Esophagus muscularis mucosa (tissue), 4 donors: ENCODE measurements around the gene HINT3. TPM values are rescaled to one million over a fixed set of nuclear protein-coding genes. Genes with fewer than 3 reads are reported as not detected.

Experiments
- DNase-seq: peaks from one replicate; pipeline ENCODE4 v3.0.0-alpha.2; 2017; ENCODE audit errors: extremely low spot score
- H3K27ac ChIP-seq, 4 donors: fragments of 200-600 bp; sonication (generic); replicated peaks in 1 of 4; 1 replicate in 3 of 4; 2 replicates in 1 of 4; pipeline ENCODE4 v1.5.1; 2016 to 2019; ENCODE audit warnings: mild to moderate bottlenecking in 1 of 4
- H3K27me3 ChIP-seq, 4 donors: fragments of 200-600 bp; sonication (generic); one replicate each; pipeline versions ENCODE4 v1.5.1 to v1.6.0; 2016 to 2019
- H3K36me3 ChIP-seq, 4 donors: fragments of 200-600 bp; sonication (generic); one replicate each; pipeline ENCODE4 v1.5.1; 2016 to 2019
- H3K4me1 ChIP-seq, 4 donors: fragments of 200-600 bp; sonication (generic); one replicate each; pipeline ENCODE4 v1.5.1; 2016 to 2019
- H3K4me3 ChIP-seq, 4 donors: fragments of 200-600 bp; sonication (generic); 1 replicate in 2 of 4; 2 replicates in 2 of 4; pipeline ENCODE4 v1.5.1; 2016 to 2019; ENCODE audit warnings: mild to moderate bottlenecking in 4 of 4, moderate library complexity in 1 of 4
- H3K9me3 ChIP-seq, 4 donors: fragments of 200-600 bp; sonication (generic); 1 replicate in 3 of 4; 2 replicates in 1 of 4; pipeline ENCODE4 v1.5.1; 2016 to 2019
- EP300 ChIP-seq: sonication (generic); formaldehyde crosslinking; IDR thresholded peaks from one replicate; pipeline ENCODE4 v1.6.1; 2017; ENCODE audit warnings: antibody characterized with exemption
- POLR2A ChIP-seq: fragments of 450-650 bp; IDR thresholded peaks from one replicate; pipeline ENCODE4 v1.6.1; 2017; ENCODE audit warnings: antibody characterized with exemption, moderate library complexity, mild to moderate bottlenecking, low read depth
- POLR2AphosphoS5 ChIP-seq, 2 donors: sonication (generic); formaldehyde crosslinking; IDR thresholded peaks; one replicate each; pipeline ENCODE4 v1.6.1; 2017; ENCODE audit warnings: antibody characterized with exemption in 2 of 2
- WGBS: methylation state at CpG from one replicate; pipeline ENCODE4 v1.1.5; 2018; 5-methylcytosine and 5-hydroxymethylcytosine counted together
- intact Hi-C: fragments of 100-400 bp; cut with DNase I; formaldehyde crosslinking; loops from one replicate; pipeline ENCODE4 v1.15.1; 2023
- total RNA-seq, 4 donors: library from RNA; depleted of rRNA; stranded (reverse); fragments of >200 nt; gene quantifications; one replicate each; pipeline versions ENCODE4 v1.1.0 to v1.2.1, GENCODE V29; 2016
- TF ChIP-seq, protein P1 (sequence below), 3 experiments: fragments of 200-600 bp in 2 of 3; fragments of 450-650 bp in 1 of 3; sonication (generic) in 2 of 3; IDR thresholded peaks; one replicate each; pipeline ENCODE4 v1.5.1; 2017 to 2019; ENCODE audit warnings: antibody characterized with exemption in 3 of 3, mild to moderate bottlenecking in 2 of 3, moderate library complexity in 1 of 3

The HINT3 gene
- total RNA-seq, 4 donors from 2014 or later: 33.8 to 49.3 (median 35.8) TPM

GRCh38 chr6:125913864-125914351, 42.7 kb upstream of the HINT3 start:
- Histone ChIP-seq H3K27ac (no peak overlapping the region), H3K9me3 (no peaks in the 10 kb centered on the region), H3K36me3 (peaks cover 0 to 48% (median 22%) of the 10 kb centered on the region in 4 donors), H3K4me3 (no peak overlapping the region), H3K4me1 (peaks cover 0 to 10% (median 2%) of the 10 kb centered on the region in 4 donors), H3K27me3 (no peaks in the 10 kb centered on the region)
- TF ChIP-seq EP300 (no peak), POLR2AphosphoS5 (IDR thresholded peaks at IDR 0.05) (no peak), POLR2A (no peak)
- TF ChIP-seq, protein P1, sequence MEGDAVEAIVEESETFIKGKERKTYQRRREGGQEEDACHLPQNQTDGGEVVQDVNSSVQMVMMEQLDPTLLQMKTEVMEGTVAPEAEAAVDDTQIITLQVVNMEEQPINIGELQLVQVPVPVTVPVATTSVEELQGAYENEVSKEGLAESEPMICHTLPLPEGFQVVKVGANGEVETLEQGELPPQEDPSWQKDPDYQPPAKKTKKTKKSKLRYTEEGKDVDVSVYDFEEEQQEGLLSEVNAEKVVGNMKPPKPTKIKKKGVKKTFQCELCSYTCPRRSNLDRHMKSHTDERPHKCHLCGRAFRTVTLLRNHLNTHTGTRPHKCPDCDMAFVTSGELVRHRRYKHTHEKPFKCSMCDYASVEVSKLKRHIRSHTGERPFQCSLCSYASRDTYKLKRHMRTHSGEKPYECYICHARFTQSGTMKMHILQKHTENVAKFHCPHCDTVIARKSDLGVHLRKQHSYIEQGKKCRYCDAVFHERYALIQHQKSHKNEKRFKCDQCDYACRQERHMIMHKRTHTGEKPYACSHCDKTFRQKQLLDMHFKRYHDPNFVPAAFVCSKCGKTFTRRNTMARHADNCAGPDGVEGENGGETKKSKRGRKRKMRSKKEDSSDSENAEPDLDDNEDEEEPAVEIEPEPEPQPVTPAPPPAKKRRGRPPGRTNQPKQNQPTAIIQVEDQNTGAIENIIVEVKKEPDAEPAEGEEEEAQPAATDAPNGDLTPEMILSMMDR (IDR thresholded peaks at IDR 0.05): no peak
- 68% methylated on average over 5 of the region's 5 CpGs for WGBS
- no peak for DNase-seq
- intact Hi-C loops: no loop called here

- Histone ChIP-seq H3K4me3 (no peak overlapping the region), H3K4me1 (peaks cover 0 to 10% (median 5%) of the 10 kb centered on the region in 4 donors), H3K27ac (peak overlapping the region; percentile 42 to 73 (median 66)), H3K27me3 (no peaks in the 10 kb centered on the region), H3K9me3 (no peaks in the 10 kb centered on the region), H3K36me3 (peaks cover 25 to 64% (median 40%) of the 10 kb centered on the region in 4 donors)
- intact Hi-C loops: no loop called here
- TF ChIP-seq, protein P1 (IDR thresholded peaks at IDR 0.05): no peak
- TF ChIP-seq POLR2A: no peak
- DNase-seq: no peak
- WGBS: 82% methylated on average over 4 of the region's 4 CpGs
Observed at GRCh38 chr6:125918230-125918629, 38.3 kb upstream of the HINT3 start.

- 60% methylated on average over 13 of the region's 13 CpGs for WGBS
- intact Hi-C loops: no loop called here
- H3K27me3 ChIP-seq: no peaks in the 10 kb centered on the region
- H3K36me3 ChIP-seq: peaks cover 31 to 71% (median 46%) of the 10 kb centered on the region in 4 donors
- no peak for DNase-seq
- peaks cover 0 to 10% (median 5%) of the 10 kb centered on the region in 4 donors for H3K4me1 ChIP-seq
- no peaks in the 10 kb centered on the region for H3K9me3 ChIP-seq
- TF ChIP-seq POLR2AphosphoS5 (IDR thresholded peaks at IDR 0.05): peak; percentile 19 to 48
- TF ChIP-seq, protein P1 (IDR thresholded peaks at IDR 0.05): no peak
- peak overlapping the region; percentile 10 to 40 (median 24) for H3K4me3 ChIP-seq
- H3K27ac ChIP-seq: peak overlapping the region; percentile 42 to 73 (median 66)
Observed at GRCh38 chr6:125918681-125919566, 37.6 kb upstream of the HINT3 start.

- intact Hi-C loops: no loop called here
- H3K36me3 ChIP-seq: peaks cover 33 to 78% (median 50%) of the 10 kb centered on the region in 4 donors
- no peaks in the 10 kb centered on the region for H3K27me3 ChIP-seq
- H3K4me3 ChIP-seq: peak overlapping the region in 3 of 4 donors; percentile 10 to 40 (median 24)
- peak overlapping the region in 3 of 4 donors; percentile 16 to 73 (median 72) for H3K27ac ChIP-seq
- DNase-seq: no peak
- TF ChIP-seq POLR2A (no peak), EP300 (no peak), POLR2AphosphoS5 (IDR thresholded peaks at IDR 0.05) (no peak)
- TF ChIP-seq, protein P1 (IDR thresholded peaks at IDR 0.05): no peak
- peaks cover 0 to 16% (median 5%) of the 10 kb centered on the region in 4 donors for H3K4me1 ChIP-seq
- H3K9me3 ChIP-seq: no peaks in the 10 kb centered on the region
- WGBS: 90% methylated on average over 3 of the region's 3 CpGs
Observed at GRCh38 chr6:125919618-125920017, 37.0 kb upstream of the HINT3 start.
